Sigmoid colon (tissue), 7 donors: Measurements from ENCODE around the gene MACF1. TPM values are rescaled to one million over a fixed set of nuclear protein-coding genes. Genes with fewer than 3 reads are reported as not detected.
A peak's percentile ranks its signal among the peaks of the same experiment; 100 is the strongest.

Experiments
- DNase-seq: peaks from one replicate; pipeline ENCODE4 v3.0.0-alpha.2; 2019
- H3K27ac ChIP-seq, 4 donors: fragments of 200-600 bp; sonication (generic); one replicate each; pipeline ENCODE4 v1.5.1; 2016 to 2019; ENCODE audit warnings: mild to moderate bottlenecking in 1 of 4
- H3K27me3 ChIP-seq, 3 donors: fragments of 200-600 bp; sonication (generic); one replicate each; pipeline ENCODE4 v1.5.1; 2019; ENCODE audit warnings: mild to moderate bottlenecking in 1 of 3
- H3K36me3 ChIP-seq, 4 donors: fragments of 200-600 bp; sonication (generic); one replicate each; pipeline ENCODE4 v1.5.1; 2016 to 2019
- H3K4me1 ChIP-seq, 4 donors: fragments of 200-600 bp; sonication (generic); one replicate each; pipeline ENCODE4 v1.5.1; 2017 to 2019
- H3K4me3 ChIP-seq, 4 donors: fragments of 200-600 bp; sonication (generic); one replicate each; pipeline ENCODE4 v1.5.1; 2017 to 2019; ENCODE audit warnings: mild to moderate bottlenecking in 2 of 4, moderate library complexity in 1 of 4
- H3K9me3 ChIP-seq, 4 donors: fragments of 200-600 bp in 3 of 4; sonication (generic) in 3 of 4; one replicate each; pipeline versions ENCODE4 v1.5.1 to v1.6.1; 2013 to 2019
- CTCF ChIP-seq, 4 experiments: fragments of 450-650 bp in 3 of 4; fragments of 200-600 bp in 1 of 4; IDR thresholded peaks; one replicate each; pipeline ENCODE4 v1.5.1; 2016 to 2019; ENCODE audit warnings: antibody characterized with exemption in 4 of 4, mild to moderate bottlenecking in 3 of 4, moderate library complexity in 2 of 4
- EP300 ChIP-seq, 4 donors: sonication (generic); formaldehyde crosslinking; IDR thresholded peaks; one replicate each; pipeline ENCODE4 v1.6.1; 2017; ENCODE audit warnings: antibody characterized with exemption in 4 of 4
- POLR2A ChIP-seq, 2 donors: fragments of 450-650 bp; IDR thresholded peaks; one replicate each; pipeline ENCODE4 v1.6.1; 2016; ENCODE audit warnings: antibody characterized with exemption in 2 of 2, mild to moderate bottlenecking in 2 of 2, moderate library complexity in 2 of 2
- POLR2AphosphoS5 ChIP-seq, 4 donors: sonication (generic); formaldehyde crosslinking; IDR thresholded peaks; one replicate each; pipeline ENCODE4 v1.6.1; 2017; ENCODE audit warnings: antibody characterized with exemption in 4 of 4
- WGBS, 2 donors: extraction: QIAGEN DNeasy Blood & Tissue Kit; methylation state at CpG; one replicate each; pipeline ENCODE4 v1.1.7; 2013; 5-methylcytosine and 5-hydroxymethylcytosine counted together
- intact Hi-C: fragments of 100-400 bp; cut with DNase I; formaldehyde crosslinking; loops from one replicate; pipeline ENCODE4 v1.15.1; 2023
- polyA plus RNA-seq, 3 donors: library from polyadenylated mRNA; stranded (reverse); fragments of 200-250 nt; gene quantifications; one replicate each; pipeline ENCODE4 v1.2.3, GENCODE V29; 2013
- total RNA-seq, 4 donors: library from RNA; depleted of rRNA; stranded (reverse); fragments of >200 nt; gene quantifications; one replicate each; pipeline ENCODE4 v1.1.0, GENCODE V29; 2016
- donor health status: healthy with polysubstance abuse.
- donor health status: Bipolar disorder and iron deficiency.
- donor health status: healthy.

Gene MACF1
- total and polyA plus RNA-seq, 7 donors = 16.0 to 657 (median 292) TPM

GRCh38 chr1:39369565-39369964, 165.1 kb downstream of the MACF1 start:
- intact Hi-C loops = no loop called here
- peak in 2 of 4 donors; percentile 43 to 47 for TF ChIP-seq EP300 (IDR thresholded peaks at IDR 0.05)
- TF ChIP-seq POLR2AphosphoS5 (IDR thresholded peaks at IDR 0.05) = peak in 3 of 4 donors; percentile 43 to 70 (median 70)
- no peak for TF ChIP-seq CTCF (IDR thresholded peaks at IDR 0.05)
- no peak for TF ChIP-seq POLR2A (IDR thresholded peaks at IDR 0.05)
- Histone ChIP-seq H3K4me1 (peaks cover 0 to 23% (median 15%) of the 10 kb centered on the region in 4 donors), H3K36me3 (peaks cover 0 to 92% (median 33%) of the 10 kb centered on the region in 4 donors), H3K9me3 (no peaks in the 10 kb centered on the region), H3K4me3 (no peak overlapping the region), H3K27me3 (no peaks in the 10 kb centered on the region), H3K27ac (peak overlapping the region; percentile 73 to 86 (median 78))
- no peak for DNase-seq
- WGBS, 2 donors = 91 to 95% methylated on average over 4 of the region's 4 CpGs

- no peaks in the 10 kb centered on the region for H3K9me3 ChIP-seq
- TF ChIP-seq POLR2A (IDR thresholded peaks at IDR 0.05) = no peak
- intact Hi-C loops = no loop called here
- WGBS, 2 donors = 92 to 97% methylated on average over 1 of the region's 1 CpG
- no peaks in the 10 kb centered on the region for H3K27me3 ChIP-seq
- DNase-seq = no peak
- peaks cover 0 to 91% (median 33%) of the 10 kb centered on the region in 4 donors for H3K36me3 ChIP-seq
- H3K4me3 ChIP-seq = no peak overlapping the region
- peaks cover 0 to 23% (median 15%) of the 10 kb centered on the region in 4 donors for H3K4me1 ChIP-seq
- H3K27ac ChIP-seq = peak overlapping the region; percentile 73 to 86 (median 78)
These were observed 166.1 kb downstream of the MACF1 start for GRCh38 chr1:39370602-39371001.

- H3K27ac ChIP-seq = peak overlapping the region in 2 of 4 donors; percentile 80 to 86
- H3K9me3 ChIP-seq = no peaks in the 10 kb centered on the region
- no peak for TF ChIP-seq EP300 (IDR thresholded peaks at IDR 0.05)
- no peak for TF ChIP-seq POLR2AphosphoS5 (IDR thresholded peaks at IDR 0.05)
- TF ChIP-seq POLR2A (IDR thresholded peaks at IDR 0.05) = no peak
- no peak for TF ChIP-seq CTCF (IDR thresholded peaks at IDR 0.05)
- DNase-seq = no peak
- peaks cover 0 to 23% (median 15%) of the 10 kb centered on the region in 4 donors for H3K4me1 ChIP-seq
- peaks cover 0 to 93% (median 37%) of the 10 kb centered on the region in 4 donors for H3K36me3 ChIP-seq
- no peaks in the 10 kb centered on the region for H3K27me3 ChIP-seq
- no peak overlapping the region for H3K4me3 ChIP-seq
- intact Hi-C loops = no loop called here
These were observed 167.6 kb downstream of the MACF1 start for GRCh38 chr1:39372105-39372504.

- TF ChIP-seq POLR2AphosphoS5 (IDR thresholded peaks at IDR 0.05) (no peak), EP300 (IDR thresholded peaks at IDR 0.05) (no peak), POLR2A (IDR thresholded peaks at IDR 0.05) (no peak), CTCF (IDR thresholded peaks at IDR 0.05) (no peak)
- Histone ChIP-seq H3K27ac (no peak overlapping the region), H3K9me3 (no peaks in the 10 kb centered on the region), H3K36me3 (peaks cover 3 to 93% (median 39%) of the 10 kb centered on the region in 4 donors), H3K4me1 (peaks cover 0 to 4% (median under 1%) of the 10 kb centered on the region in 4 donors), H3K27me3 (no peaks in the 10 kb centered on the region), H3K4me3 (no peak overlapping the region)
- DNase-seq = no peak
- intact Hi-C loops = no loop called here
- WGBS, 2 donors = 96 to 98% methylated on average over 7 of the region's 7 CpGs
These were observed 172.2 kb downstream of the MACF1 start for GRCh38 chr1:39376656-39377055.

- peaks cover 10 to 93% (median 36%) of the 10 kb centered on the region in 4 donors for H3K36me3 ChIP-seq
- no peaks in the 10 kb centered on the region for H3K27me3 ChIP-seq
- 13 to 34% methylated on average over 2 of the region's 2 CpGs for WGBS, 2 donors
- peaks cover 0 to 11% (median 4%) of the 10 kb centered on the region in 4 donors for H3K4me1 ChIP-seq
- no peak for DNase-seq
- intact Hi-C loops = no loop called here
- H3K27ac ChIP-seq = peak overlapping the region in 3 of 4 donors; percentile 16 to 22 (median 19)
- no peak overlapping the region for H3K4me3 ChIP-seq
- no peaks in the 10 kb centered on the region for H3K9me3 ChIP-seq
- TF ChIP-seq EP300 (IDR thresholded peaks at IDR 0.05) (no peak), POLR2A (IDR thresholded peaks at IDR 0.05) (no peak), CTCF (IDR thresholded peaks at IDR 0.05) (no peak), POLR2AphosphoS5 (IDR thresholded peaks at IDR 0.05) (no peak)
These were observed 173.9 kb downstream of the MACF1 start for GRCh38 chr1:39378377-39378776.
